Endothelial cell of umbilical vein (primary cell): Measurements from ENCODE around the gene SLC35F3. TPM values are rescaled to one million over a fixed set of nuclear protein-coding genes. Genes with fewer than 3 reads are reported as not detected.

Experiments used
- BruUV-seq: library from RNA; stranded (reverse); fragments of 400-500 nt; replicated peaks from 2 replicates; lab custom pipeline; 2021; lab: Mats Ljungman, UMichigan
- CTCF ChIA-PET: fragments of 300-600, 350-600 bp; sonication (Branson Sonifier 250); formaldehyde crosslinking; loops from one replicate; lab custom pipeline; 2021; ENCODE audit warnings: antibody characterized with exemption, inconsistent platforms; lab: Charles Lee
- POLR2A ChIA-PET: fragments of 300-600, 350-600 bp; sonication (Branson Sonifier 250); formaldehyde crosslinking; loops from one replicate; lab custom pipeline; 2021; ENCODE audit warnings: antibody characterized with exemption, inconsistent platforms; lab: Charles Lee
- DNase-seq: peaks from one replicate; pipeline ENCODE4 v3.0.0-alpha.2; 2011; ENCODE audit warnings: low read depth, low spot score
- FAIRE-seq: peaks from 2 replicates; lab custom pipeline; 2011; peaks lifted over from hg19 to GRCh38; lab: Jason Lieb, UNC
- H2AFZ ChIP-seq: 2 replicates; pipeline ENCODE4 v1.6.0; 2012; ENCODE audit warnings: low read depth, low read length, control low read depth, inconsistent platforms
- H3K27ac ChIP-seq: 2 replicates; pipeline ENCODE4 v1.5.1; 2011; ENCODE audit warnings: low read depth, mild to moderate bottlenecking, control low read depth, low read length, moderate library complexity; ENCODE audit not compliant: insufficient read depth
- H3K27me3 ChIP-seq, 2 experiments: 2 replicates each; pipeline versions ENCODE4 v1.6.0 to v1.6.1; 2011; ENCODE audit warnings: low read length in 2 of 2, mixed read lengths in 1 of 2; ENCODE audit not compliant: control insufficient read depth in 2 of 2, insufficient read depth in 2 of 2
- H3K36me3 ChIP-seq, 2 experiments: 2 replicates in 1 of 2; 3 replicates in 1 of 2; pipeline ENCODE4 v1.5.1; 2011; ENCODE audit warnings: low read length in 2 of 2, mild to moderate bottlenecking in 1 of 2, moderate library complexity in 1 of 2; ENCODE audit not compliant: control insufficient read depth in 2 of 2, insufficient read depth in 2 of 2; ENCODE audit errors: extremely low read depth in 1 of 2
- H3K4me1 ChIP-seq: 3 replicates; pipeline ENCODE4 v1.5.1; 2011; ENCODE audit warnings: mild to moderate bottlenecking, low read length; ENCODE audit not compliant: control insufficient read depth, insufficient read depth; ENCODE audit errors: extremely low read depth
- H3K4me2 ChIP-seq: 2 replicates; pipeline ENCODE4 v1.6.1; 2011; ENCODE audit warnings: low read length, control low read depth, mixed read lengths; ENCODE audit not compliant: insufficient read depth
- H3K4me3 ChIP-seq, 3 experiments: fragments of 200-600 bp in 1 of 3; sonication (generic), shearing (Covaris generic) in 1 of 3; replicated peaks in 1 of 3; 2 replicates each; pipeline ENCODE4 v1.5.1; 2011 to 2016; ENCODE audit warnings: control low read depth in 3 of 3, low read length in 3 of 3, mild to moderate bottlenecking in 2 of 3, inconsistent platforms in 1 of 3, low read depth in 1 of 3, moderate library complexity in 1 of 3; ENCODE audit not compliant: insufficient read depth in 1 of 3
- H3K79me2 ChIP-seq: 2 replicates; pipeline ENCODE4 v1.6.0; 2012; ENCODE audit warnings: low read length, inconsistent platforms; ENCODE audit not compliant: control insufficient read depth, insufficient read depth
- H3K9ac ChIP-seq: replicated peaks from 2 replicates; pipeline ENCODE3; 2011; ENCODE audit warnings: low read length, control low read depth; ENCODE audit not compliant: insufficient read depth; ENCODE audit errors: extremely low read depth
- H3K9me1 ChIP-seq: replicated peaks from 3 replicates; pipeline ENCODE4 v1.6.0; 2011; ENCODE audit warnings: mild to moderate bottlenecking, low read length; ENCODE audit not compliant: control insufficient read depth, insufficient read depth; ENCODE audit errors: extremely low read depth
- H3K9me3 ChIP-seq: replicated peaks from 2 replicates; pipeline ENCODE4 v1.5.1; 2012; ENCODE audit warnings: low read length, inconsistent platforms; ENCODE audit not compliant: control insufficient read depth, insufficient read depth
- H4K20me1 ChIP-seq: replicated peaks from 2 replicates; pipeline ENCODE3; 2011; ENCODE audit warnings: mild to moderate bottlenecking, low read length; ENCODE audit not compliant: control insufficient read depth, insufficient read depth; ENCODE audit errors: extremely low read depth
- CTCF ChIP-seq, 2 donors: IDR thresholded peaks; 1 replicate in 1 of 2; 2 replicates in 1 of 2; pipeline ENCODE4 v1.5.1; 2011; ENCODE audit warnings: low read length in 2 of 2, mild to moderate bottlenecking in 2 of 2, moderate library complexity in 2 of 2, control low read depth in 1 of 2, inconsistent platforms in 1 of 2, low read depth in 1 of 2; ENCODE audit not compliant: insufficient read depth in 1 of 2; ENCODE audit errors: extremely low read depth in 1 of 2
- EZH2 ChIP-seq: IDR thresholded peaks from 2 replicates; pipeline ENCODE4 v1.6.1; 2012; ENCODE audit warnings: borderline replicate concordance, low read depth, mild to moderate bottlenecking, moderate library complexity, low read length, inconsistent platforms; ENCODE audit not compliant: severe bottlenecking
- FOS ChIP-seq: IDR thresholded peaks from 2 replicates; pipeline ENCODE4 v1.6.1; 2011; ENCODE audit warnings: mild to moderate bottlenecking, low read length, moderate library complexity, borderline replicate concordance; ENCODE audit not compliant: insufficient read depth
- GATA2 ChIP-seq: IDR thresholded peaks from 2 replicates; pipeline ENCODE4 v1.7.0; 2011; ENCODE audit warnings: low read depth, mild to moderate bottlenecking, moderate library complexity, mixed read lengths, low read length; ENCODE audit not compliant: insufficient read length, insufficient read depth
- JUN ChIP-seq: IDR thresholded peaks from 2 replicates; pipeline ENCODE4 v1.6.1; 2011; ENCODE audit warnings: borderline replicate concordance, low read depth; ENCODE audit not compliant: insufficient read length, insufficient read depth
- MAX ChIP-seq: IDR thresholded peaks from 2 replicates; pipeline ENCODE4 v1.6.1; 2011; ENCODE audit not compliant: insufficient read depth, insufficient read length
- MYC ChIP-seq: IDR thresholded peaks from one replicate; pipeline ENCODE4 v1.6.1; 2011; ENCODE audit warnings: mild to moderate bottlenecking, low read depth, low read length
- POLR2A ChIP-seq: IDR thresholded peaks from 2 replicates; pipeline ENCODE4 v1.6.1; 2012; ENCODE audit warnings: low read depth, mild to moderate bottlenecking, control low read depth, low read length
- POLR2AphosphoS5 ChIP-seq: IDR thresholded peaks from 2 replicates; pipeline ENCODE4 v1.6.1; 2012; ENCODE audit warnings: low read depth, mild to moderate bottlenecking, control low read depth, low read length, moderate library complexity; ENCODE audit not compliant: insufficient read depth
- dilution Hi-C: fragments of 300-500 bp; cut with MboI; formaldehyde crosslinking; loops from one replicate; pipeline ENCODE4 v1.15.0; 2019; ENCODE audit warnings: low sequenced_read_pairs; ENCODE audit not compliant: extremely low pct_ligation_motif_present
- intact Hi-C: fragments of 100-400 bp; cut with micrococcal nuclease; formaldehyde crosslinking; loops from one replicate; pipeline ENCODE4 v1.10.0; 2022
- polyA plus RNA-seq, 4 experiments: library from polyadenylated mRNA; depleted of rRNA in 3 of 4; stranded (reverse) in 3 of 4; unstranded in 1 of 4; fragments of >200 nt; gene quantifications; 2 replicates each; pipeline versions ENCODE4 v1.2.1 to v1.2.3, GENCODE V29; 2011 to 2012; ENCODE audit warnings: missing spikeins in 1 of 4
- total RNA-seq: library from RNA; stranded (reverse); gene quantifications from 2 replicates; pipeline ENCODE4 v1.2.3, GENCODE V29; 2021

The SLC35F3 gene
- total and polyA plus RNA-seq, 2 donors (not counting 3 experiments of a cell fraction or from before 2014, with no cell fraction given): not detected

- H3K27ac ChIP-seq: no peak overlapping the region
- no peaks in the 10 kb centered on the region for H3K9me3 ChIP-seq
- H2AFZ ChIP-seq: no peak overlapping the region
- H3K36me3 ChIP-seq: no peaks in the 10 kb centered on the region
- TF ChIP-seq CTCF (IDR thresholded peaks at IDR 0.05; ENCODE audit: extremely low read depth in 1 of 2, insufficient read depth in 1 of 2, low read depth in 1 of 2, low read length in 2 of 2) (no peak), MYC (no peak), POLR2A (no peak), FOS (no peak), EZH2 (no peak), MAX (no peak), GATA2 (no peak), JUN (no peak), POLR2AphosphoS5 (no peak)
- no peak for DNase-seq
- no peaks in the 10 kb centered on the region for H4K20me1 ChIP-seq
- H3K4me1 ChIP-seq: no peaks in the 10 kb centered on the region
- BruUV-seq: no TSS peak
- no peak overlapping the region for H3K9ac ChIP-seq
- no peak overlapping the region for H3K4me2 ChIP-seq
- no peaks in the 10 kb centered on the region for H3K9me1 ChIP-seq
- no peak for FAIRE-seq
- no peaks in the 10 kb centered on the region for H3K79me2 ChIP-seq
- ChIA-PET POLR2A (no interaction called here), CTCF (no interaction called here)
- intact Hi-C loops: no loop called here
- no peak overlapping the region for H3K4me3 ChIP-seq
- no peaks in the 10 kb centered on the region for H3K27me3 ChIP-seq
- dilution Hi-C loops: no loop called here
Measured at GRCh38 chr1:234170622-234171021, 266.1 kb downstream of the SLC35F3 start.
